ENCODE measurements around the gene GALM.
A peak's percentile ranks its signal among the peaks of the same experiment; 100 is the strongest.
"Not testable (repeated sequence)": the region's sequence is repeated elsewhere in the genome, so short reads cannot be mapped to it uniquely, and the experiment has no call there.

GALM gene

GRCh38 chr2:38712413-38712812, 46.5 kb downstream of the GALM start:
- no peak for DNase-seq (ENCODE audit: low spot score)

GRCh38 chr2:38712871-38713270, 47.0 kb downstream of the GALM start:
- no peak for DNase-seq (ENCODE audit: low spot score)

GRCh38 chr2:38713338-38713737, 47.4 kb downstream of the GALM start:
- DNase-seq (ENCODE audit: low spot score): no peak

- DNase-seq (ENCODE audit: low spot score): not testable (repeated sequence)
Measured at GRCh38 chr2:38714941-38715340, 49.0 kb downstream of the GALM start.

- no peak for DNase-seq (ENCODE audit: low spot score)
Measured at GRCh38 chr2:38716185-38716584, 50.3 kb downstream of the GALM start.

GRCh38 chr2:38718601-38719000, 52.7 kb downstream of the GALM start:
- DNase-seq (ENCODE audit: low spot score): no peak

DNA sequence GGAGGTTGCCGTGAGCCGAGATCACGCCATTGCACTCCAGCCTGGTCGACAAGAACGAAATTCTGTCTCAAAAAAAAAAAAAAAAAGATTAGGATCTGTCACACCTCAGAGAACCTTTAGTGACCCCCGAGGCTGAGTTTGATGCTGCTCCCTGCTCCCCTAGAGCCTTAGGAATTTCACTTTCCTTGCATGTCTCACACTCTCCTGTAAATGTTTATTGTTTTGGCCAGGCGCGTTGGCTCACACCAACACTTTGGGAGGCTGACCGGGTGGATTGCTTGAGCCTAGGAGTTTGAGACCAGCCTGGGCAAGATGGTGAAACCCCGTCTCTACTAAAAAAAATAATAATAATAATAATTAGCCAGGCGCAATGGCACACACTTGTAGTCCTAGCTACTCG, 53.8 kb downstream of the GALM start:
- no peak for DNase-seq (ENCODE audit: low spot score)

- DNase-seq (ENCODE audit: low spot score): peak; percentile 64
Measured at GRCh38 chr2:38720613-38721241, 54.8 kb downstream of the GALM start.

DNA sequence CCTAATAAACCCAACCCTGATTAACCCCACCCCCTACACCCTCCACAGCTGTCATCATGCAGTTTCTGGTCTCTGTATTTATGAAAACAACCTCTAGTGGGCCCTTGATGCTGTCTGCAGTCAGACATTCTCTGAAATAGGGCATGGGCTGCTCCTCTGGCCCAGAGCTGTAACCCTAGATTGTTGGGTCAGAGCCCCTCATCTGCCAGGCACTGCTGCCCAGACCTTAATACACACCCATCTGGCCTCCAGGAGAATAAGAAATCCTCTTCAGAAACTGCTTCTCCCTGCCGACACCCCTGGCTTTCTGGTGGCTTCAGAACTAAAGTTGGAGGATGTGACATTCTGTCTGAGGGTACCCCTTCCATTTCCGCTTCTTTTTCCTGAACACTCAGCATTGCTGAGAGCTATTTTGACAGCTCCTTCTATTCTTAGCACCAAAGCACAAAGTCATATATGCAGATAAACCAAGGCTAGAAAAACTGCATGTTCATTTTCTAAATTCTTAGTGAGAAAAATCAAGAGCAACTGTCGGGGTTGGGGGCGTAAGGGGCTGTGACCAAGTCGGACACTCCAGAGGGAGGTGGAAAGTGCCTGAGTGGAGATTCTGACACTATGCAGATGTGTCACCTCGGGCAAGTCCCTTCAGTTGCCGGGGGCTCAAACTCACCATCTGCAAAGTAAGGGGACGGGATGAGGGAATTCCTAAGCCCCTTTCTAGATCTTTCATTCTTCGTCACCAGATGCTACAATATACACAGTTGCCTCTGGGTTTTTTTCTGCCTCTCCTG, 56.6 kb downstream of the GALM start:
- no peak for DNase-seq (ENCODE audit: low spot score)

- DNase-seq (ENCODE audit: low spot score): no peak
Measured at GRCh38 chr2:38723173-38723572, 57.3 kb downstream of the GALM start.

GRCh38 chr2:38727661-38728060, 61.7 kb downstream of the GALM start:
- DNase-seq (ENCODE audit: low spot score): no peak

- no peak for DNase-seq (ENCODE audit: low spot score)
Measured at GRCh38 chr2:38728694-38729093, 62.8 kb downstream of the GALM start.

DNA sequence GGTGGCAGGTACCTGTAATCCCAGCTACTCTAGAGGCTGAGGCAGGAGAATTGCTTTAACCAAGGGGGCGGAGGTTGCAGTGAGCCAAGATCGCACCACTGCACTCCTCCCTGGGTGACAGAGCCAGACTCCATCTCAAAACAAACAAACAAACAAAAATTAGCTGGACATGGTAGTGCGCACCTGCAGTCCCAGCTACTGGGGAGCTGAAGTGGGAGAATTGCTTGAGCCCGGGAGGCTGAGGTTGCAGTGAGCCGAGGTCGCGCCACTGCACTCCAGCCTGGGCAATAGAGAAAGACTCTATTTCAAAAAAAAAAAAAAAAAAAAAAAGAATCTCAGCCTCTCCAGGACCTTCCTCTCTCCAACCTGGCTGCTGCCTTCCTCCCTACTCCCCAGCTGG, 65.2 kb downstream of the GALM start:
- DNase-seq (ENCODE audit: low spot score): no peak

- no peak for DNase-seq (ENCODE audit: low spot score)
Measured at GRCh38 chr2:38731684-38732221, 65.8 kb downstream of the GALM start.

- DNase-seq (ENCODE audit: low spot score): no peak
Measured at GRCh38 chr2:38733300-38733971, 67.5 kb downstream of the GALM start.

GRCh38 chr2:38734299-38735058, 68.6 kb downstream of the GALM start:
- no peak for DNase-seq (ENCODE audit: low spot score)

GRCh38 chr2:38735999-38736320, 70.0 kb downstream of the GALM start:
- no peak for DNase-seq (ENCODE audit: low spot score)

GRCh38 chr2:38737000-38737698, 71.2 kb downstream of the GALM start:
- DNase-seq (ENCODE audit: low spot score): not testable (repeated sequence)

- no peak for DNase-seq (ENCODE audit: low spot score)
Measured at GRCh38 chr2:38737925-38738324, 72.0 kb downstream of the GALM start.

DNA sequence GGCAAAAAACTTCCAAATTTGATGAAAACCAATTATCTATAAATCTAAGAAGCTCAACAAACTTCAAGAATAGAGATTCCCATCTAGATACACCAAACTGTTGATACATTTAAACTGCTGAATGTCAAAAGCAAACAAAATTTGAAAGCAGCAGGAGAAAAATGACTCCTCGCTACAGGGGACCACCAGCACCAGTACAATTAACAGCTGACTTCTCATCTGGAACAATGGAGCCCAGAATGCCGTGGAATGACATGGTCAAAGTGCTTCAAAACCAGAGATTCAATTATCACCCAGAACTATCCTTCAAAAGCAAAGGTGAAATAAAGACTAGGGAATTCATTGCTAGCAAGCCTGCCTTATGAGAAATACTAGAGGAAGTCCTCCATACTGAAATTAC, 73.6 kb downstream of the GALM start:
- no peak for DNase-seq (ENCODE audit: low spot score)

DNA sequence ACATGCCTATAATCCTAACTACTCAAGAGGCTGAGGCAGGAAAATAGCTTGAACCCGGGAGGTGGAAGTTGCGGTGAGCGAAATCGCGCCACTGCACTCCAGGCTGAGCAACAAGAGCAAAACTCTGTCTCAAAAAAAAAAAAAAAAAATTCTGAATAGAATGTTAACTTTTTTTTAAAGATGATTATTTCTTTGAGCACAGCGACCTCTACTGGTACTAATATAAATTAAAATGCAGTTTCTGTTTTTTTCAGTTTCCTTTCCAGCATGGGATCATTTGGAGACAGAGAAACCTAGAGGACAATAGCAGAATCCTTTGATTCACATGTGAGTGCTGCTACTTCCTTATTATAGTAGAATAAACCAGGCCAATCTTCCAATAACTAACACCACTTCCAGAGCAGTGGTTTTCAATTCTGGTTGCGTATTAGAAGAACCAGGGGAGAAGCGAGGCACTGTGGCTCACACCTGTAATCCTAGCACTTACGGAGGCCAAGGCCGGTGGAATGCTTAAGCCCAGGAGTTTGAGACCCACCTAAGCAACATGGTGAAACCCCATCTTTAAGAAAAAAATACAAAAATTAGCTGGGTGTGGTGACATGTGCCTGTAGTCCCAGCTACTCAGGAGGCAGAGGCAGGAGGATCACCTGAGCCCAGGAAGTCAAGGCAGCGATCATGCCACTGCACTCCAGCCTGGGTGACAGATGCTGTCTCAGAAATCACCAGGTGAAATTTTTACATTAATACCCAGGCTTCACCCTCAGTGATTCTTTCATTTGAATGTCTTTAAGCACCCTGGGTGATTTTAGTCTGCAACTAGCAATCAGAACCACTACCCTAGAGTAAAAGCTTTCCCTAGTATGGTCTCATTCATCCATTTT, 75.2 kb downstream of the GALM start:
- DNase-seq (ENCODE audit: low spot score): peak; percentile 60
